HG03571 (cell line): ENCODE data around the gene EPB41L5.
"Not testable (repeated sequence)": the region's sequence is repeated elsewhere in the genome, so short reads cannot be mapped to it uniquely, and the experiment has no call there.

ENCODE experiments used
- ATAC-seq: cut with Tn5 transposase; IDR thresholded peaks from one replicate; pipeline ENCODE4 v1.9.1; 2021; ENCODE audit not compliant: unreplicated experiment

The EPB41L5 gene

DNA sequence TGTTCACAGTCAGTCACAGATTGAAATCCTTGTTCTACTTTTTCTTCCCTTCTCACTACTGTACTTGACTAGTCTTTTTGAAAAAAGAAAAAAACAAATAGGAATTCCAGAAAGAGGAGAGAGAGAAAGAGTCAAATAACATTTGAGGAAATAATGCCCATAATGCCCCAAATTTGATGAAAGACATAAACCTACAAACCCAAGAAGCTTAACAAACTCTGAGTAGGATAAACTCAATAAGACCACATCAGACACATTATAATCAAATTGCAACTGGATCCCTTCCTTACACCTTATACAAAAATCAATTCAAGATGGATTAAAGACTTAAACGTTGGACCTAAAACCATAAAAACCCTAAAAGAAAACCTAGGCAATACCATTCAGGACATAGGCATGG is 179.4 kb downstream of the EPB41L5 start:
- ATAC-seq = no peak

GRCh38 chr2:120195553-120195952 is 182.7 kb downstream of the EPB41L5 start:
- no peak for ATAC-seq

DNA sequence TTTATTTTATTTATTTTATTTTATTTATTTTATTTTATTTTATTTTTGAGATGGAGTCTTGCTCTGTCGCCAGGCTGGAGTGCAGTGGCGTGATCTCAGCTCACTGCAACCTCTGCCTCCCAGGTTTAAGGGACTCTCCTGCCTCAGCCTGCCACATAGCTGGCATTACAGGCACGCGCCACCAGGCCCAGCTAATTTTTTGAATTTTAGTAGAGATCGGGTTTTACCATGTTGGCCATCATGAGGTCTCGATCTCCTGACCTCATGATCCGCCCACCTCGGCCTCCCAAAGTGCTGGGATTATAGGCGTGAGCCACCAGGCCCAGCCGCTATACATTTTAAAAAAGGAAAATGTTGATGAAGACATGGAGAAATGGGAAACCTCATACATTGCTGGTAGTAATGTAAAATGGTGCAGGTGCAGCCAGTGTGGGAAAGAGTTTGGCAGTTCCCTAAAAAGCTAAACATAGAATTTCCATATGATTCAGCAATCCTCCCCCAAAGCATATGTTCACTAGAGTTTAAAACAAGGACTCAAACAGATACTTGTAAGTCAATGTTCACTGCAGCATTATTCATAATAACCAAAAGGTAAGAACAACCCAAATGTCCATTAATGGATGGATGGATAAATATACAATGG is 187.1 kb downstream of the EPB41L5 start:
- ATAC-seq = not testable (repeated sequence)

GRCh38 chr2:120203251-120204021 is 190.6 kb downstream of the EPB41L5 start:
- no peak for ATAC-seq

DNA sequence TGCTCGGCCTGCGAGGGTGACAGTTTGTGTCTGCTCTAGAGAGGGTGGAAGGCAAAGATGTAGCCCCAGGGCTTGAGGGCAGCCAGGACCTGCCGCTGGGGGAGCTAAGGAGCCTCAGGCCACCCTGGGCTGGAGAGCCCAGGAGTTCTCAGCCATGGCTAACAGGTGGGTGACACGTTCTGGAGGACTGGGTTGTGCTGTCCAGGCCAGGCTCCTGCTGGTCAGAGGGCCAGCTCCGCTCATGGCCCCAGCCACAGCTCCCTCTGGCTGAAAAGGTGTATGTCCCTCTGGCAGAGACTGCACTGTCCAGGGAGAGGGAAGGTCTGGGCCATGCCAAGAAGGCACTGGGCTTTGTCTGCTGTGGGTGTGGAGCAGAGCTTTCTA is 191.1 kb downstream of the EPB41L5 start:
- ATAC-seq = no peak

GRCh38 chr2:120204417-120204816 is 191.5 kb downstream of the EPB41L5 start:
- no peak for ATAC-seq

- ATAC-seq = no peak
Measured at GRCh38 chr2:120204945-120205670, 192.2 kb downstream of the EPB41L5 start.

GRCh38 chr2:120206022-120206581 is 193.2 kb downstream of the EPB41L5 start:
- ATAC-seq = no peak

DNA sequence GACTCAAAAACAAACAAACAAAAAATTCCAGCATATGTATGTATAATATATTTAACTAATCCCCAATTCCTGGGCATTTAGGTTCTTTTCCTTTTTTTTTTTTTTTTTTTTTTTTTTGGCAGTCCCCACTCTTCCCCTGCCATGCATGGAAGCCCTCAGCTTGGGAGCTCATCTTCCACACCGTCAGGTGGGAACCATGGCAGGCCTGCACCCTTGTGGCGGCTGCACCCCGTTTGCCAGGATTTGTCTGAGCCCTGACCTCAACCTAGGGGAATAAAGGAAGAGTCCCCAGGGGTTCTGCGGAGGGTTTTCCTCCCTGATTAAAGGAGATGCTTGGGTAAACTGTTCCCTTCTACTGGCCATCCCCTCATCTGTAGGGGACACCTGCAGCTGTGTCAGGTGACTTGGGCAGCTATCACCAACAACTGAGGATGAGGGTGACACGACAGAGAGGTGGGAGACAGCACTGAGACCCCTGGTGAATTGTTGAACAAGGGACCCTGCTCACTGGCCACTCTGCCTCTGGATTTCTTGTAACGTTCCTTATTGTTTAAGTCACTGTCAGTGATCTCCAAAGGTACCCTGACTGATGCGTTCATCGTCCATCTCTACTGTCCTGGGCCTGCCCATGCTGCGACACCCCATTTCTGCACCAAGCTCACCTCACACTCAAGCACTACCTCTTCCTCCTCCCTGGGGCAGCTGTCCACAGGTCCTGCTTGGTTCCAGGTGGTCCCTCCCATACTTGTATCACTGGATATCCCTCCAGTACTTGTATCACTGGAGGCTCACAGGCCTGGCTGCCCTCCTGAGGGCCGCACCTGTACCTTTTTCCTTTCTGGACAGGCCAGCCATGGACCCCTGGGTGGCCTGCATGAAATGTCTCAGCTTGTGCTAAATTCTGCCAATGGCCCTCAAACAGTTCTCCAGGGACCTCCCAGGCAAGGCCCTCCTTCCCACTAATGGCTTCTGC is 195.8 kb downstream of the EPB41L5 start:
- ATAC-seq = no peak

- ATAC-seq = no peak
Measured at GRCh38 chr2:120209427-120210269, 196.8 kb downstream of the EPB41L5 start.

DNA sequence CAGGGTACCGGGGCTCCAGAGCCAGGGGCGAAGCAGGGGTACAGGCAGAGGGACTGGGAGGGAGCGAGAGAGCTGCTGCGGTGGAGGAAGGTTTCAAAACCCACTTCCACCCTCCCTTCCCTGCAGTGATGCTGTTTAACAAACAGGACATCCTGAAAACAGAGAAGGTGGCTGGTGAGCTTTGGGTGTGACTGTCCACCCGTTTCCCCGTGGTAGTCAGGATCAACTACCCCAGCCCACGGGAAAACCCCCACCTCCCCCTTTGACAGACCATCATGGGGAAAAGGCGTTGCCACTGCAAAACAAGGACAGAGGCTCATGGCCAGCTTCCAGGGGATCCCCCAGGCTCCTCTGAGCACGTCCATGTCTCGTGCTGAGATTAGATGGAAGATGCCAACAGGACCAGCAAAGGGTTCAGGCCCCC is 197.4 kb downstream of the EPB41L5 start:
- ATAC-seq = no peak

GRCh38 chr2:120218181-120218580 is 205.3 kb downstream of the EPB41L5 start:
- no peak for ATAC-seq

GRCh38 chr2:120219291-120219690 is 206.4 kb downstream of the EPB41L5 start:
- ATAC-seq = no peak

DNA sequence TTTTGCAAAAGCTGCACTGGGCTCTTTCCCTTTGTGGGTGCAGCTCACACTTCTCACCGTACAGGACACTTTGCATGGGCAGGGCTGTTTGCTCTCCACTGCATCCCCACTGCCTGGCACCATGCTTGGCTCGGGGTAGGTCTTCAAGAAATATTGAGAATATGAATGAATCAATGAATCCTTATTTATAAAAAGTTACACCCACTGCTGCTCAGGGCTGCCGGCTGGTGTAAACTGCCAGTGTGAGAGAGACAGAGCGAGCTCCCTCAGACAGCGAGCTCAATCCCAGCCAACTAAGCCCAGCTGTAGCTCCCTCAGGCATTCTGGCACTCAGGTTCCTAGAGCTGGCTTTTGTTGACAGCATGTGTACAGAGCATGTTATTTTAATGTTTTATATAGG is 206.9 kb downstream of the EPB41L5 start:
- no peak for ATAC-seq

DNA sequence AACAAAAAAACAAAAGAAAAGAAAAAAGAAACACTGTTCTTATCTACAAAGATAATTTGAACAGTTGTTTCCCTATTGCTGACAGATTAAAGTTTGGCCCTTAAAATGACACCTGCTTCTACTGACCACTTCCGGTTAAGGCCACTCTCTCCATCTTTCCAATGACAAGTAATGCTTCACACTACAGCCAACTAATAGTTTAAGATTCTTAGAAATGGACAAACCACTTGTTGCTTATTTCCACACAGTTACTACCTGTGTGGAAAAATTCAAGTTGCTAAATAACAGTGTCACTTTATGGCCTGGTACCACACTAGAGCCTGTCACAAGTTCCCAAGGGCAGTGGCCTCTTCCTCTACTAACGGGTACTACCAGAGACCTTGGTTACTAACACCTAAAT is 207.9 kb downstream of the EPB41L5 start:
- ATAC-seq = no peak

GRCh38 chr2:120221616-120222015 is 208.7 kb downstream of the EPB41L5 start:
- no peak for ATAC-seq

DNA sequence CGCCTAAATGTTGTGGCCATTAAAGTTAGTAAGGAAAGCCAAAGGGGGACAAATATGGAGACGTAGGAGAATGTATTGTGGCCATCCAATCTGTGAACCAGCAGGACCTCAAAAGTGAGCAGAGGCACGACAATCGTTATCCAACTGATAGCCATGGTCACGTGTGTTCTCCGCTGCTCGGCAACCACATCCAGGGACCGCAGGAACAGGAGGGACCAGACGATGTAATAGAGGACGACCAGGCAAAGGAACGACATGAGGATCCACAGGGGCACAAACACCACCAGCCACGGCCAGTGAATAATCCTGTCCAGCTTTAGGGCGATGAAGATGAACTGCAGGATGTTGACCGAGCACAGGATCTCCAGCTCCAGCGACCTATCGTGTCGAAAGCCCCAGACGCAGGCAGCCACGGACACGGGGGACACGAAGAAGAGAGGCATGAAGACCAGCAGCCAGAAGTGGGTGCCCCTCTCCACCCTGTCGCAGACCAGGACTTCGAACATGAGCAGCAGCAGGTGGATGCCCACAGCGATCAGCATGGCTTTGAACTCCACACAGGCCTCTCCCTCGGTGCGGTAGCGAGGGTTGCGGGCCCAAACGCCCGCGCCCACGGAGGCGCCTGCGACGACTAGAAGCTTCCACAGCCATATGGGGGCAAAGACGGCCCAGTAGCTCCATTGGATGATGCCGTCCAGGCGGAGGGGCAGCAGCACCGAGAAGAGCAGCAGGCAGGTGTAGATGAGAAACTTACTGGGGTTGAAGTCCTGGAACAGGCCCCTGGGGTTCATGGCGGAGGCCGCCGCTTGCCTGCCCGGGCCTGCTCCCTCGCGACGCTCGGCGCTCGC is 209.5 kb downstream of the EPB41L5 start:
- no peak for ATAC-seq

DNA sequence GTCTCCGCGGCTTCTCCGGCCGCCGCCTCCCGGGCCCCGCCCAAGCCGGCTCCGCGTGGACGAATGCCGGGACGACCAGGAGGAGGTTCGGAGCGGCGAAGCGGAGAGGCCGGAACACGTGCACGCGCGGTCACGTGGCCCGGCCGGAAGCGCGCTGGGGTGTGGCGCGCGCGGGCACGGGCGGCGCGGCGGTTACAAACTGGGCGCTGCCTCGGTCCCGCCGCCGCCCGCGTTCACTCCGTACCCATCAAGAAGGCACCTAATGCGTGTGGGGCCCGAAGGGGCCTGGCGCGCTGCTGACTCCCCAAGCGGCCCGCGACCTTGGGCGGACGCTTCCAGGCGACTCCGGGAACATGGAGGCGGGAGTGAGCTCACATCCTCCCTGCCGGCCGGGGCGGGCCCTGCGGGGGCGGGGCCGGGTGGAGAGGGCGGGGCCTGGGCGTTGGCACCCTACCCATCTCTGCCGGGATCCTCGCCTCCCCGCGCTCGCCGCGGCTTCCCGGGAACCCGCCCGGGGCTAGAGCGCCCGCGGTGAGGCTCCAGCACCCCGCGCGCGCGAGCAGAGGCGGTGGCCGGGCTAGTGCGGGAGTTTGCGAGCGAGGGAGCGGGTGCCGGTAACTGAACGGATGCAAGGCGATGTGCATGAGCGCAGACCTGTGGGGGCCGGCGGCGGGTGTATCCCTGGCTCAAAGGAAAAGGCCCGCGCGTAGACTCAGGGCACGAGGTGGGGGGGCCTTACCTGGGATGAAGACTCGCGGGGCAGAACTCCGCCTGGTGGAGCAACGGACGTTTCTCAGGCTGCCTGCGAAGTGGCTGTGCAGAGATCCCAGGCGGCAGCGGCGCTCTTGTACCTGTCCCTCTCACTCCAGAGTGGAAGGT is 210.4 kb downstream of the EPB41L5 start, which contains the start of gene TMEM185B:
Gene TMEM185B (minus strand): TSS at position 367 of the 879 bp plus-strand sequence. CDS start 424 bp downstream, outside the sequence.
- ATAC-seq = peak; percentile 80
